Activated CD4-positive, CD25-positive, alpha-beta regulatory T cell treated with anti-CD3 and anti-CD28 coated beads, Interleukin-2, amount 50 U/mL, for 16 hours (primary cell): ENCODE data around the gene ADIG.

Source experiments
- DNase-seq: peaks from one replicate; pipeline ENCODE4 v3.0.0-alpha.2; 2020; ENCODE audit warnings: low read depth, low spot score

Gene ADIG

DNA sequence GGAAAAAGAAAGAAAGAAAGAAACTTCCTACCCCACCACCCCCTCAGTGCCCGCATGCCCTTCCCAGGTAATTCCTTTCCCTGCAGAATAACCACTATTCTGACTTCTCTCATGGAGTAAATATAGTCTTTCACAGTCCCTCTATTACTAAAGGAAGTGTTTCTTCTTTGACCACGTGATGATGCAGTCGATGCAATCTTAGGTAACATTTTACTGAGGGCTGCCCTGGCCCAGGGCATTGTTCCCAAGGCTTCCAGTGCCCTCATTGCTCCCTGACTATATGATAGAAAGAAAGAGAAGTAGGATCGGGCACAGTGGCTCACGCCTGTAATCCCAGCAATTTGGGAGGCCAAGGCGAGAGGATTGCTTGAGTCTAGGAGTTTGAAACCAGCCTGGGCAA lies 49.7 kb downstream of the ADIG start:
- DNase-seq, result no peak

DNA sequence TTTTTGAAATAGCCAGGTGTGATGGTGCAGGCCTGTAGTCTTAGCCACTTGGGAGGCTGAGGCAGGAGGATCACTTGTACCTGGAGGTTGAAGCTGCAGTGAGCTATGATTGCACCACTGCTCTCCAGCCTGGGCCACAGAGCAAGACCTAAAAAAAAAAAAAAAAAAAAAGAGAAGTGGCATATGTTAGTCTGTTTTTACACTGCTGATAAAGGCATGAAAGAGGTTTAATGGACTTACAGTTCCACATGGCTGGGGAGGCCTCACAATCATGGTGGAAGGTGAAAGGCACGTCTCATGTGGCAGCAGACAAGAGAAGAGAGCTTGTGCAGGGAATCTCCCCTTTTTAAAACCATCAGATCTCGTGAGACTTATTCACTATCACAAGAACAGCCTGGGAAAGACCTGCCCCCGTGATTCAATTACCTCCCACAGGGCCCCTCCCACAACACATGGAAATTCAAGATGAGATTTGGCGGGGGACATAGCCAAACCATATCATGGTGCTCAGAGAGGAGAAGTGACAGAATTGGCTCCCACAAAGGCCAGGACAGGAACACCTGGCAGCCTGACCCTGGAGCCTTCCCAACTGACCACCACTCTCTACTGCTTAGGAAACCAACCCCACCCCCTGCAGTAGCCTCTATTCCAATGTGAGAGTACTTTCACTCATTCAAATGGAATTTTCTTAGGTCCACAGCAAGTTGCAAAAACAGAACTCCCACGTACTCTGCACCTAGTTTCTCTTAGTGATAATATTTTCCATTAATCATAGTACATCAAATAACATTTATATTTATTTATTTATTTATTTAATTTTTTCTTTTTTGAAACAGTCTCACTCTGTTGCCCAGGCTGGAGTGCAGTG lies 50.4 kb downstream of the ADIG start:
- DNase-seq, result no peak

GRCh38 chr20:38633577-38634093 lies 52.6 kb downstream of the ADIG start:
- no peak for DNase-seq

DNA sequence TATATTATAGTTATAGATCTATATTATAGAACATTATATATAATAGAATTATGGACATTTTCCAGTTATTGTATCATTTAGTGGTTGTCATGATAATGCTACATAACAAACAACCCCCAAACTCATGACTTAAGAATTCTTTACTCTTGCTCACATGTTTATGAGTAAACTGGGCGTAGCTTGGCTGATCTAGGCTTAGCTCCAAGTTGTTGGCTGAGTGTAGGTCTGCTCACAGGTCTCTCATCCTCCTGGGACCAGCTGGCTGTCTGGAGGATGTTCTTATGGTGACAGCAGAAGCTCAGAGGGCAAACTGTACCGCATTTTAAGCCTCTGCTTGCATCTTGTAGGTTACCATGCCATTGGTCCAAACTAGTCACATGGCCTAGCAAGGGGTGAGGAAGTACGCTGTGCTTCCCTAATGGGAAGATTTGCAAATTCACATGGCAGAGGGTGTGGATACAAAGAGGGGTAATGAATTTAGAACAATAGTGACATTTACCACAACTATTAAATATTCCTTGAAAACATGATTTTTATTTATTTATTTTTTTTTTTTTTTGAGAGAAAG lies 54.8 kb downstream of the ADIG start:
- no peak for DNase-seq
